PC-9 (cell line): ENCODE measurements around the gene LYST. TPM values are rescaled to one million over a fixed set of nuclear protein-coding genes. Genes with fewer than 3 reads are reported as not detected.
"Not testable (repeated sequence)": the region's sequence is repeated elsewhere in the genome, so short reads cannot be mapped to it uniquely, and the experiment has no call there.

Experiments
- BruUV-seq: library from RNA; stranded (reverse); fragments of 400-500 nt; replicated peaks from 2 replicates; lab custom pipeline; 2021; lab: Mats Ljungman, UMichigan
- CTCF ChIA-PET: fragments of 300-600 bp; sonication (Branson Sonifier 250); formaldehyde crosslinking; loops from one replicate; lab custom pipeline; 2022; ENCODE audit warnings: antibody characterized with exemption; lab: Charles Lee
- POLR2A ChIA-PET: fragments of 300-600 bp; sonication (Branson Sonifier 250); formaldehyde crosslinking; loops from one replicate; lab custom pipeline; 2022; ENCODE audit warnings: antibody characterized with exemption; ENCODE audit not compliant: unreplicated experiment; lab: Charles Lee
- DNase-seq, 2 experiments: peaks; one replicate each; pipeline versions ENCODE4 v3.0.0 to v3.0.0-alpha.2; 2015 to 2022; ENCODE audit warnings: mixed read lengths in 1 of 2
- H2AFZ ChIP-seq: fragments of 200-600 bp; sonication (generic); 2 replicates; pipeline ENCODE4 v1.8.1; 2017; ENCODE audit warnings: antibody characterized with exemption
- H3F3A ChIP-seq: fragments of 200-600 bp; sonication (generic); 2 replicates; pipeline ENCODE4 v1.8.1; 2017; ENCODE audit warnings: antibody characterized with exemption, mild to moderate bottlenecking, low read depth; ENCODE audit not compliant: insufficient read depth
- H3K27ac ChIP-seq: fragments of 200-600 bp; sonication (generic); 2 replicates; pipeline ENCODE4 v1.6.1; 2016; ENCODE audit warnings: mixed run types
- H3K27me3 ChIP-seq: fragments of 200-600 bp; sonication (generic); 2 replicates; pipeline ENCODE4 v1.6.1; 2016; ENCODE audit warnings: low read depth, mixed run types; ENCODE audit not compliant: insufficient read depth
- H3K36me3 ChIP-seq: fragments of 200-600 bp; sonication (generic); 2 replicates; pipeline ENCODE4 v1.6.1; 2016; ENCODE audit warnings: low read depth, mixed run types
- H3K4me1 ChIP-seq: fragments of 200-600 bp; sonication (generic); replicated peaks from 2 replicates; pipeline ENCODE4 v1.6.1; 2016; ENCODE audit warnings: mixed run types; ENCODE audit not compliant: insufficient read depth
- H3K4me2 ChIP-seq: fragments of 200-600 bp; sonication (generic); 2 replicates; pipeline ENCODE4 v1.6.1; 2017; ENCODE audit warnings: mixed run types
- H3K4me3 ChIP-seq: fragments of 200-600 bp; sonication (generic); 2 replicates; pipeline ENCODE4 v1.6.1; 2016; ENCODE audit warnings: mixed run types
- H3K79me2 ChIP-seq: fragments of 200-600 bp; sonication (generic); 2 replicates; pipeline ENCODE4 v1.6.1; 2017; ENCODE audit warnings: low read depth, mixed run types
- H3K9me2 ChIP-seq: fragments of 200-600 bp; sonication (generic); 2 replicates; pipeline ENCODE4 v1.8.1; 2017; ENCODE audit warnings: mild to moderate bottlenecking; ENCODE audit not compliant: insufficient read depth
- H3K9me3 ChIP-seq: fragments of 200-600 bp; sonication (generic); 2 replicates; pipeline ENCODE4 v1.8.1; 2016; ENCODE audit warnings: low read depth; ENCODE audit not compliant: insufficient read depth
- H4K20me1 ChIP-seq: fragments of 200-600 bp; sonication (generic); 2 replicates; pipeline ENCODE4 v1.8.1; 2017; ENCODE audit not compliant: insufficient read depth
- EZH2 ChIP-seq: fragments of 200-600 bp; sonication (generic); IDR thresholded peaks from 2 replicates; pipeline ENCODE4 v1.8.0; 2017; ENCODE audit warnings: antibody characterized with exemption, low read depth
- intact Hi-C: fragments of 100-400 bp; cut with micrococcal nuclease; formaldehyde crosslinking; loops from one replicate; pipeline ENCODE4 v1.10.0; 2022; ENCODE audit not compliant: unreplicated experiment
- total RNA-seq: library from RNA; stranded (reverse); gene quantifications from 2 replicates; pipeline ENCODE4 v1.2.3, GENCODE V29; 2021
- TF ChIP-seq, protein P1 (sequence below): fragments of 200-600 bp; sonication (generic); conservative IDR thresholded peaks from 2 replicates; pipeline ENCODE4 v1.6.1; 2017; ENCODE audit warnings: mixed run types, antibody characterized with exemption, mild to moderate bottlenecking, moderate library complexity

Gene LYST
- total RNA-seq, 1 experiment from 2014 or later = 14.1 TPM

DNA sequence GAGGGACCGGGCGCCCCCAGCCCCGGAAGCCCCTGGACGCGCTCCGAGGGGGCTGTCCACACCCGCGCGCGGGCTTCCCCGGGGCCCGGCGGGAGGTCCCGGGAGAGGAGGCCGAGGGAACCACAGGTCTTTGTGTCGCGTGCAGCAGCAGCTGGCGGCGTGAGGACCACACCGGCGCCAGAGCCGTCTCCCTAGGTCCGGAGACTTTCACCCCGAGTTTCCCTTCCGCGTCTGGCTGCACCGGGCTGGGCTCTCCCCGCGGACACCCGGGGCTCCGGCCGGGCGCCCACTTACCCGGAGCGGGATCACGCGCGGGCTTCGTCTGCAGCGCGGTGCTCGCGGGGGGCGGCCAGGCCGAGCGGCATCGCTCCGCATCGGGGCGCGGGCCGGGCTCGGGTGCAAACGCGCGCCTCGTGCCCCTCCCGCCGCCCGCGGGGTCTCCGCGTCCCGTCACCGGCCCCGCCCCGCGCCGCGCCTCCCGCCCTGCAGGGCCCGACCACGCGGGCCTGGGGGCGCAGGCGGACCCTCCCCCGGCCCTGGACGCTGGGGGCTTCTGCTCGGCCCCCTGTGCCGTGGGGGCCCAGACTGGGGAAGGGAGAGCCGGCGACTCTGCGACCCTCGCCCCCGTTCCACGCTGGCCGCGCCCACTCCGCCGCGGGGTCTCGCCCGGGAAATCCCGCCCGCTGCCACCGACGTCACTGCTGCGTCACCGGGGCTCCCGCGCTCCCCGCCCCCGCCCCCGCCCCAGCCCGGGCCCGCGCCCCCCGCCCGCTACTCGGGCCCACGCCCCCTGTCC, 217.1 kb downstream of the LYST start, which contains the start of gene GNG4:
TSS of gene GNG4 (minus strand) at position 417 of the 796 bp plus-strand sequence. CDS start 65,946 bp downstream, outside the sequence.
- intact Hi-C loops = loop anchor here (10.0 kb wide), 1 partner anchor 265 kb away; no protein-coding TSS in a partner anchor
- Histone ChIP-seq H3K4me1 (peaks cover 4% of the 10 kb centered on the region; the same call in 1 of the 2 replicates), H3K4me3 (peak within 1 kb of the TSS; percentile 76), H3K4me2 (peak within 1 kb of the TSS; percentile 96), H3K27ac (no peak within 1 kb of the TSS), H3K9me2 (no peaks in the 10 kb centered on the region), H4K20me1 (no peaks in the 10 kb centered on the region), H3K27me3 (no peaks in the 10 kb centered on the region), H2AFZ (peak within 1 kb of the TSS; percentile 84), H3K36me3 (no peaks in the 10 kb centered on the region), H3K9me3 (no peaks in the 10 kb centered on the region), H3F3A (no peaks in the 10 kb centered on the region; the same call in 1 of the 2 replicates), H3K79me2 (no peaks in the 10 kb centered on the region)
- CTCF ChIA-PET = interaction anchor here (0.6 kb wide), 1 partner anchor 143 kb away, joined by 5 read pairs; no protein-coding TSS in a partner anchor
- DNase-seq = peak in 1 of 2 experiments; percentile 34
- no peak for TF ChIP-seq EZH2
- BruUV-seq = no TSS peak
- POLR2A ChIA-PET = interaction anchor here (0.7 kb wide), 1 partner anchor 144 kb away, joined by 4 read pairs; no protein-coding TSS in a partner anchor

DNA sequence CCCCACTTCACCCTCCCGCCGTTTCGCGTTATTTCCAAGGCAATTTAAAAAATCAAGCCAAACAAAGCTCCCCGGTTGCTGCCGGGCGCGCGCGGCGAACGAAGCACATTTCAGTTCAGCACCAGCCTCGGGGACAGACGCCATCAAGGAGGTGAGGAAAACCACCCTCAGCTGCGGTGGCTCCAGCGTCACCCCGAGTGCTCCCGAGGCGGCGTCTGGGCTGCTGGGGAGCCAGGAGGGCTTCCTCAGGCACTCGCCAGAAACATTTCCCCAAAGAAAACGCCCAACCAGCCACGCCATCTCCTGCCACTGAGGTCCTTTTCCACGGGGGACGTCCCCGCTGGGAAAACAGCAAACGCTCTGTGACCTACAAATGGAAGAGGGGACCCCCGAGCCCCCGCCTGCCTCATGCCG, 217.7 kb downstream of the LYST start:
- CTCF ChIA-PET = interaction anchor here (0.6 kb wide), 1 partner anchor 142 kb away, joined by 5 read pairs; no protein-coding TSS in a partner anchor
- DNase-seq = peak; percentile 40 to 65
- intact Hi-C loops = loop anchor here (10.0 kb wide), 1 partner anchor 266 kb away; no protein-coding TSS in a partner anchor

DNA sequence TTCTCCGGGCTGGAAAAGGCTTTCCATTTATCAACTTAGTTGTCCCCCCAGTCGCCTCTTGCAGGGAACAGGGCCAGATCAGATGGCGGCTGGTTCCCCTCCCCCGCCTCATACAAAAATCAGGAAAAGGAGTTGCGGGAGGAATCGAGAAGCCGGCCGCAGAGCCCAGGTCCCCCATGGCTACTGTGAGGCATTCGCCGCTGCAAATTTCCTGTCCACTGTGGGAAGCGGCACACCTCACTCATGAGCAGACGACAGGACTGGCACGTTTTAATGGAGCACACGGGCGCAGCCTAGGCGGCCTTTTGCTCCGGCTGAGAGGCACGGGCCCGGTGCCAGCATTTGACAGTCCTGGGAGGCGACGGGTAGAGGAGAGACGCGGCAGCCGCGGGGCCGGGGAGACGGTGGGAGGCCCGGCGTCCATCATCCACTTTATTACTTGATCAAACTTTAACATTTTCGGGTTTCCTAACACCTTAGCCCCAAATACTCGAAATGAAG, 218.2 kb downstream of the LYST start:
- TF ChIP-seq, protein P1, sequence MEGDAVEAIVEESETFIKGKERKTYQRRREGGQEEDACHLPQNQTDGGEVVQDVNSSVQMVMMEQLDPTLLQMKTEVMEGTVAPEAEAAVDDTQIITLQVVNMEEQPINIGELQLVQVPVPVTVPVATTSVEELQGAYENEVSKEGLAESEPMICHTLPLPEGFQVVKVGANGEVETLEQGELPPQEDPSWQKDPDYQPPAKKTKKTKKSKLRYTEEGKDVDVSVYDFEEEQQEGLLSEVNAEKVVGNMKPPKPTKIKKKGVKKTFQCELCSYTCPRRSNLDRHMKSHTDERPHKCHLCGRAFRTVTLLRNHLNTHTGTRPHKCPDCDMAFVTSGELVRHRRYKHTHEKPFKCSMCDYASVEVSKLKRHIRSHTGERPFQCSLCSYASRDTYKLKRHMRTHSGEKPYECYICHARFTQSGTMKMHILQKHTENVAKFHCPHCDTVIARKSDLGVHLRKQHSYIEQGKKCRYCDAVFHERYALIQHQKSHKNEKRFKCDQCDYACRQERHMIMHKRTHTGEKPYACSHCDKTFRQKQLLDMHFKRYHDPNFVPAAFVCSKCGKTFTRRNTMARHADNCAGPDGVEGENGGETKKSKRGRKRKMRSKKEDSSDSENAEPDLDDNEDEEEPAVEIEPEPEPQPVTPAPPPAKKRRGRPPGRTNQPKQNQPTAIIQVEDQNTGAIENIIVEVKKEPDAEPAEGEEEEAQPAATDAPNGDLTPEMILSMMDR = no peak
- TF ChIP-seq EZH2 = no peak
- intact Hi-C loops = loop anchor here (10.0 kb wide), 1 partner anchor 266 kb away; no protein-coding TSS in a partner anchor
- H3K27ac ChIP-seq = no peak overlapping the region
- no peaks in the 10 kb centered on the region for H3K9me3 ChIP-seq
- POLR2A ChIA-PET = no interaction called here
- H4K20me1 ChIP-seq = no peaks in the 10 kb centered on the region
- H3K4me2 ChIP-seq = peak overlapping the region; percentile 96
- DNase-seq = no peak
- BruUV-seq = TSS peak; percentile 34
- peak overlapping the region; percentile 84; the same call in 1 of the 2 replicates for H2AFZ ChIP-seq
- H3K36me3 ChIP-seq = no peaks in the 10 kb centered on the region
- H3K9me2 ChIP-seq = no peaks in the 10 kb centered on the region
- H3K4me1 ChIP-seq = peaks cover 10% of the 10 kb centered on the region
- H3K79me2 ChIP-seq = no peaks in the 10 kb centered on the region
- CTCF ChIA-PET = no interaction called here
- no peaks in the 10 kb centered on the region for H3K27me3 ChIP-seq
- H3F3A ChIP-seq = no peaks in the 10 kb centered on the region; the same call in 1 of the 2 replicates
- H3K4me3 ChIP-seq = peak overlapping the region; percentile 76; the same call in 1 of the 2 replicates

More for the DNA sequence above, 217.7 kb downstream of the LYST start:
- H4K20me1 ChIP-seq = no peaks in the 10 kb centered on the region
- H3K4me1 ChIP-seq = peaks cover 5% of the 10 kb centered on the region
- no TSS peak for BruUV-seq
- no peaks in the 10 kb centered on the region for H3K79me2 ChIP-seq
- no peaks in the 10 kb centered on the region for H3K9me3 ChIP-seq
- H3K36me3 ChIP-seq = no peaks in the 10 kb centered on the region
- H3F3A ChIP-seq = no peaks in the 10 kb centered on the region; the same call in 1 of the 2 replicates
- H3K4me3 ChIP-seq = peak overlapping the region; percentile 76
- H3K9me2 ChIP-seq = no peaks in the 10 kb centered on the region
- H2AFZ ChIP-seq = peak overlapping the region; percentile 84
- TF ChIP-seq EZH2 = no peak
- TF ChIP-seq, protein P1 = no peak
- no peak overlapping the region for H3K27ac ChIP-seq
- H3K4me2 ChIP-seq = peak overlapping the region; percentile 96
- POLR2A ChIA-PET = interaction anchor here (0.7 kb wide), 1 partner anchor 144 kb away, joined by 4 read pairs; no protein-coding TSS in a partner anchor
- no peaks in the 10 kb centered on the region for H3K27me3 ChIP-seq

DNA sequence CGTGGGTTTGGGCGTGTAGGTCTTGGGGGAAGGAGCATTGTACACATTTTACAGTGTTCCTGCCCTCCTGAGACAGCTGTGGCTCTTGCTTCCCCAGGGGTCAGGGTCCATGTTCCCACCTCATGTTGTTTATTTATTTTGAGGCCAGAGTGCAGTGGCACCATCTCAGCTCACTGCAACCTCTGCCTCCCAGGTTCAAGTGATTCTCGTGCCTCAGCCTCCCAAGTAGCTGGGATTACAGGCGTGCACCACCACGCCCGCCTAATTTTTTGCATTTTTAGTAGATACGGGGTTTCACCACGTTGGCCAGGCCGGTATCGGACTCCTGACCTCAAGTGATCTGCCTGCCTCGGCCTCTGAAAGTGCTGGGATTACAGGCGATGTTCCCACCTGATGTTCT, 219.2 kb downstream of the LYST start:
- H3K79me2 ChIP-seq, H3F3A ChIP-seq, H3K36me3 ChIP-seq, H3K4me3 ChIP-seq, H4K20me1 ChIP-seq, H3K9me2 ChIP-seq, H2AFZ ChIP-seq, POLR2A ChIA-PET, H3K27ac ChIP-seq, H3K9me3 ChIP-seq, CTCF ChIA-PET, H3K27me3 ChIP-seq, BruUV-seq, H3K4me2 ChIP-seq, DNase-seq: not testable (repeated sequence)
- peaks cover 19% of the 10 kb centered on the region for H3K4me1 ChIP-seq
- intact Hi-C loops = loop anchor here (10.0 kb wide), 1 partner anchor 267 kb away; no protein-coding TSS in a partner anchor
